ENCODE data around the gene SPSB3. TPM values are rescaled to one million over a fixed set of nuclear protein-coding genes. Genes with fewer than 3 reads are reported as not detected.

The SPSB3 gene
- total and polyA plus RNA-seq, 5 donors = 24.5 to 51.8 (median 34.3) TPM

- WGBS = 89% methylated on average over 15 of the region's 15 CpGs
- DNase-seq = no peak
Measured at GRCh38 chr16:1760911-1761310, 21.5 kb downstream of the SPSB3 start.

GRCh38 chr16:1759511-1759910 is 22.9 kb downstream of the SPSB3 start:
- intact Hi-C loops (cut with DNase I) = no loop called here
- DNase-seq (no peak), ATAC-seq (no peak)
- H3K27me3 ChIP-seq (ENCODE audit: control insufficient read depth, insufficient read depth) = no peaks in the 10 kb centered on the region
- H3K4me1 ChIP-seq (ENCODE audit: control insufficient read depth, insufficient read depth, low read length) = no peaks in the 10 kb centered on the region
- H3K4me3 ChIP-seq (ENCODE audit: low read length) = no peak overlapping the region
- no peaks in the 10 kb centered on the region for H3K9me3 ChIP-seq (ENCODE audit: control insufficient read depth, low read length)
- H3K27ac ChIP-seq (ENCODE audit: low read length) = no peak overlapping the region
- 96% methylated on average over 21 of the region's 21 CpGs for WGBS

More at GRCh38 chr16:1760911-1761310, 21.5 kb downstream of the SPSB3 start:
- H3K27ac ChIP-seq (ENCODE audit: low read length) = no peak overlapping the region
- H3K27me3 ChIP-seq (ENCODE audit: control insufficient read depth, insufficient read depth) = no peaks in the 10 kb centered on the region
- no peaks in the 10 kb centered on the region for H3K4me1 ChIP-seq (ENCODE audit: control insufficient read depth, insufficient read depth, low read length)
- no peak overlapping the region for H3K4me3 ChIP-seq (ENCODE audit: low read length)
- ATAC-seq = no peak
- H3K9me3 ChIP-seq (ENCODE audit: control insufficient read depth, low read length) = no peaks in the 10 kb centered on the region
- intact Hi-C loops (cut with DNase I) = no loop called here

GRCh38 chr16:1758923-1759322 is 23.4 kb downstream of the SPSB3 start:
- H3K9me3 ChIP-seq (ENCODE audit: control insufficient read depth, low read length) = no peaks in the 10 kb centered on the region
- H3K27me3 ChIP-seq (ENCODE audit: control insufficient read depth, insufficient read depth) = no peaks in the 10 kb centered on the region
- no peak overlapping the region for H3K4me3 ChIP-seq (ENCODE audit: low read length)
- DNase-seq (no peak), ATAC-seq (no peak)
- intact Hi-C loops (cut with DNase I) = no loop called here
- WGBS = 90% methylated on average over 18 of the region's 18 CpGs
- H3K4me1 ChIP-seq (ENCODE audit: control insufficient read depth, insufficient read depth, low read length) = no peaks in the 10 kb centered on the region
- H3K27ac ChIP-seq (ENCODE audit: low read length) = no peak overlapping the region

GRCh38 chr16:1757714-1758461 is 24.5 kb downstream of the SPSB3 start:
- Histone ChIP-seq H3K4me3 (ENCODE audit: low read length) (no peak overlapping the region), H3K27ac (ENCODE audit: low read length) (no peak overlapping the region), H3K27me3 (ENCODE audit: control insufficient read depth, insufficient read depth) (no peaks in the 10 kb centered on the region), H3K4me1 (ENCODE audit: control insufficient read depth, insufficient read depth, low read length) (no peaks in the 10 kb centered on the region), H3K9me3 (ENCODE audit: control insufficient read depth, low read length) (no peaks in the 10 kb centered on the region)
- 92% methylated on average over 37 of the region's 37 CpGs for WGBS
- ATAC-seq = no peak
- DNase-seq = no peak
- intact Hi-C loops (cut with DNase I) = no loop called here

GRCh38 chr16:1754204-1754603 is 28.2 kb downstream of the SPSB3 start:
- WGBS = 91% methylated on average over 12 of the region's 12 CpGs
- no peak for DNase-seq
- H3K4me3 ChIP-seq (ENCODE audit: low read length) = no peak overlapping the region
- H3K27me3 ChIP-seq (ENCODE audit: control insufficient read depth, insufficient read depth) = no peaks in the 10 kb centered on the region
- no peaks in the 10 kb centered on the region for H3K4me1 ChIP-seq (ENCODE audit: control insufficient read depth, insufficient read depth, low read length)
- H3K9me3 ChIP-seq (ENCODE audit: control insufficient read depth, low read length) = no peaks in the 10 kb centered on the region
- ATAC-seq = no peak
- no peak overlapping the region for H3K27ac ChIP-seq (ENCODE audit: low read length)
- intact Hi-C loops (cut with DNase I) = no loop called here

- intact Hi-C loops (cut with DNase I) = no loop called here
- Histone ChIP-seq H3K9me3 (ENCODE audit: control insufficient read depth, low read length) (no peaks in the 10 kb centered on the region), H3K27ac (ENCODE audit: low read length) (no peak overlapping the region), H3K4me1 (ENCODE audit: control insufficient read depth, insufficient read depth, low read length) (no peaks in the 10 kb centered on the region), H3K27me3 (ENCODE audit: control insufficient read depth, insufficient read depth) (no peaks in the 10 kb centered on the region), H3K4me3 (ENCODE audit: low read length) (no peak overlapping the region)
- 91% methylated on average over 14 of the region's 14 CpGs for WGBS
- no peak for ATAC-seq
- DNase-seq = no peak
Measured at GRCh38 chr16:1752853-1753252, 29.5 kb downstream of the SPSB3 start.

GRCh38 chr16:1751946-1752345 is 30.4 kb downstream of the SPSB3 start:
- intact Hi-C loops (cut with DNase I) = no loop called here
- ATAC-seq (no peak), DNase-seq (no peak)
- H3K9me3 ChIP-seq (ENCODE audit: control insufficient read depth, low read length) = no peaks in the 10 kb centered on the region
- H3K4me3 ChIP-seq (ENCODE audit: low read length) = no peak overlapping the region
- no peaks in the 10 kb centered on the region for H3K4me1 ChIP-seq (ENCODE audit: control insufficient read depth, insufficient read depth, low read length)
- no peak overlapping the region for H3K27ac ChIP-seq (ENCODE audit: low read length)
- H3K27me3 ChIP-seq (ENCODE audit: control insufficient read depth, insufficient read depth) = no peaks in the 10 kb centered on the region
- 95% methylated on average over 16 of the region's 16 CpGs for WGBS

- Histone ChIP-seq H3K4me1 (ENCODE audit: control insufficient read depth, insufficient read depth, low read length) (no peaks in the 10 kb centered on the region), H3K9me3 (ENCODE audit: control insufficient read depth, low read length) (no peaks in the 10 kb centered on the region), H3K4me3 (ENCODE audit: low read length) (no peak overlapping the region), H3K27me3 (ENCODE audit: control insufficient read depth, insufficient read depth) (no peaks in the 10 kb centered on the region), H3K27ac (ENCODE audit: low read length) (no peak overlapping the region)
- intact Hi-C loops (cut with DNase I) = no loop called here
- WGBS = 97% methylated on average over 29 of the region's 29 CpGs
- DNase-seq (no peak), ATAC-seq (no peak)
Measured at GRCh38 chr16:1749152-1750117, 32.9 kb downstream of the SPSB3 start.

GRCh38 chr16:1747934-1748333 is 34.4 kb downstream of the SPSB3 start:
- Histone ChIP-seq H3K9me3 (ENCODE audit: control insufficient read depth, low read length) (no peaks in the 10 kb centered on the region), H3K27me3 (ENCODE audit: control insufficient read depth, insufficient read depth) (no peaks in the 10 kb centered on the region), H3K27ac (ENCODE audit: low read length) (no peak overlapping the region), H3K4me3 (ENCODE audit: low read length) (no peak overlapping the region), H3K4me1 (ENCODE audit: control insufficient read depth, insufficient read depth, low read length) (no peaks in the 10 kb centered on the region)
- ATAC-seq = no peak
- no peak for DNase-seq
- WGBS = 87% methylated on average over 11 of the region's 11 CpGs
- intact Hi-C loops (cut with DNase I) = no loop called here

- intact Hi-C loops (cut with DNase I) = no loop called here
- H3K4me1 ChIP-seq (ENCODE audit: control insufficient read depth, insufficient read depth, low read length) = no peaks in the 10 kb centered on the region
- H3K27ac ChIP-seq (ENCODE audit: low read length) = no peak overlapping the region
- no peaks in the 10 kb centered on the region for H3K9me3 ChIP-seq (ENCODE audit: control insufficient read depth, low read length)
- H3K27me3 ChIP-seq (ENCODE audit: control insufficient read depth, insufficient read depth) = no peaks in the 10 kb centered on the region
- no peak overlapping the region for H3K4me3 ChIP-seq (ENCODE audit: low read length)
- WGBS = 94% methylated on average over 31 of the region's 31 CpGs
- no peak for DNase-seq
- no peak for ATAC-seq
Measured at GRCh38 chr16:1746693-1747195, 35.6 kb downstream of the SPSB3 start.

Data from right cardiac atrium (tissue), 5 donors.